ENCODE measurements around the gene SRI. TPM values are rescaled to one million over a fixed set of nuclear protein-coding genes. Genes with fewer than 3 reads are reported as not detected.
"Not testable (repeated sequence)": the region's sequence is repeated elsewhere in the genome, so short reads cannot be mapped to it uniquely, and the experiment has no call there.

The SRI gene
- total RNA-seq, 4 donors from 2014 or later, result 72.3 to 99.5 (median 88.8) TPM

GRCh38 chr7:88262562-88262961, 42.7 kb upstream of the SRI start:
- H3K27me3 ChIP-seq, result no peaks in the 10 kb centered on the region
- no peak overlapping the region for H3K27ac ChIP-seq
- no peaks in the 10 kb centered on the region for H3K9me3 ChIP-seq
- TF ChIP-seq CTCF (IDR thresholded peaks at IDR 0.05) (no peak), POLR2A (IDR thresholded peaks at IDR 0.05) (no peak)
- no peak for DNase-seq
- WGBS, 2 donors, result 86% methylated on average over 4 of the region's 4 CpGs
- intact Hi-C loops (cut with DNase I), result no loop called here
- H3K36me3 ChIP-seq, result no peaks in the 10 kb centered on the region
- no peak overlapping the region for H3K4me3 ChIP-seq (replicated peaks in 1 of 3)
- no peaks in the 10 kb centered on the region for H3K4me1 ChIP-seq

GRCh38 chr7:88260719-88261118, 40.9 kb upstream of the SRI start:
- H3K4me3 ChIP-seq (replicated peaks in 1 of 3), result no peak overlapping the region
- no peak overlapping the region for H3K27ac ChIP-seq
- H3K9me3 ChIP-seq, result no peaks in the 10 kb centered on the region
- no peaks in the 10 kb centered on the region for H3K27me3 ChIP-seq
- no peaks in the 10 kb centered on the region for H3K4me1 ChIP-seq
- DNase-seq, result no peak
- TF ChIP-seq POLR2A (IDR thresholded peaks at IDR 0.05), result no peak
- no peak for TF ChIP-seq CTCF (IDR thresholded peaks at IDR 0.05)
- H3K36me3 ChIP-seq, result no peaks in the 10 kb centered on the region
- intact Hi-C loops (cut with DNase I), result no loop called here
- 88 to 91% methylated on average over 1 of the region's 1 CpG for WGBS, 2 donors

GRCh38 chr7:88259656-88260380, 40.0 kb upstream of the SRI start:
- Histone ChIP-seq H3K27ac (no peak overlapping the region), H3K27me3 (no peaks in the 10 kb centered on the region), H3K4me3 (replicated peaks in 1 of 3) (no peak overlapping the region), H3K9me3 (no peaks in the 10 kb centered on the region), H3K4me1 (no peaks in the 10 kb centered on the region), H3K36me3 (no peaks in the 10 kb centered on the region)
- 80 to 87% methylated on average over 2 of the region's 2 CpGs for WGBS, 2 donors
- DNase-seq, result no peak
- TF ChIP-seq CTCF (IDR thresholded peaks at IDR 0.05) (no peak), POLR2A (IDR thresholded peaks at IDR 0.05) (no peak)
- intact Hi-C loops (cut with DNase I), result no loop called here

- intact Hi-C loops (cut with DNase I), result not testable (repeated sequence)
These were observed 38.5 kb upstream of the SRI start for GRCh38 chr7:88258296-88258695.

GRCh38 chr7:88256906-88257305, 37.1 kb upstream of the SRI start:
- Histone ChIP-seq H3K4me3 (replicated peaks in 1 of 3) (no peak overlapping the region), H3K36me3 (no peaks in the 10 kb centered on the region), H3K27ac (no peak overlapping the region), H3K9me3 (no peaks in the 10 kb centered on the region), H3K27me3 (no peaks in the 10 kb centered on the region), H3K4me1 (no peaks in the 10 kb centered on the region)
- intact Hi-C loops (cut with DNase I), result no loop called here
- TF ChIP-seq CTCF (IDR thresholded peaks at IDR 0.05) (no peak), POLR2A (IDR thresholded peaks at IDR 0.05) (no peak)
- no peak for DNase-seq

More at GRCh38 chr7:88258296-88258695, 38.5 kb upstream of the SRI start:
- not testable (repeated sequence) for DNase-seq; H3K36me3 ChIP-seq; H3K9me3 ChIP-seq; H3K27ac ChIP-seq; H3K4me3 ChIP-seq (replicated peaks in 1 of 3); H3K27me3 ChIP-seq; H3K4me1 ChIP-seq
- 89 to 100% methylated on average over 1 of the region's 1 CpG for WGBS, 2 donors

Data from thyroid gland (tissue), 4 donors.